H1 (cell line): ENCODE results near the gene SEMA3D. TPM values are rescaled to one million over a fixed set of nuclear protein-coding genes. Genes with fewer than 3 reads are reported as not detected.

ENCODE experiments used
- JUND ChIP-seq: IDR thresholded peaks from 2 replicates; pipeline ENCODE4 v1.6.1; 2011; ENCODE audit warnings: mild to moderate bottlenecking, improper control_type of control experiment, low read length
- KDM5A ChIP-seq: fragments of 200-600 bp; IDR thresholded peaks from 2 replicates; pipeline ENCODE4 v1.7.1; 2012; ENCODE audit warnings: mild to moderate bottlenecking, low read length, inconsistent platforms, mixed read lengths
- MAFK ChIP-seq: IDR thresholded peaks from 2 replicates; pipeline ENCODE4 v1.6.1; 2012; ENCODE audit warnings: low read depth, mild to moderate bottlenecking, improper control_type of control experiment, low read length
- RXRA ChIP-seq: IDR thresholded peaks from 2 replicates; pipeline ENCODE4 v1.6.1; 2011; ENCODE audit warnings: low read depth, mild to moderate bottlenecking, low read length, moderate library complexity; ENCODE audit not compliant: insufficient read depth
- SIRT6 ChIP-seq: IDR thresholded peaks from one replicate; pipeline ENCODE4 v1.7.1; 2012; ENCODE audit warnings: low read length, inconsistent platforms
- polyA plus RNA-seq, 7 experiments: library from polyadenylated mRNA; depleted of rRNA in 3 of 7; stranded (reverse) in 5 of 7; unstranded in 2 of 7; fragments of >200 nt in 5 of 7; fragments of 200-250 nt in 2 of 7; gene quantifications; 1 replicate in 5 of 7; 2 replicates in 1 of 7; 4 replicates in 1 of 7; pipeline versions ENCODE4 v1.2.1 to v1.2.3, GENCODE V29; 2011 to 2013; ENCODE audit warnings: missing spikeins in 2 of 7, mixed read lengths in 2 of 7
- total RNA-seq: library from RNA; stranded (reverse); fragmentation: NEBNext Ultra II Directional; extraction: Animal tissue kit (Norgen Biotek cat#: 25700); gene quantifications from 2 replicates; pipeline ENCODE4 v1.2.1, GENCODE V29; 2021

Gene SEMA3D
- total and polyA plus RNA-seq, 2 of the 8 experiments (the other 6 are each of a cell fraction or from before 2014, with no cell fraction given): 1.6 to 3.5 TPM

GRCh38 chr7:85133006-85133405 lies 53.9 kb downstream of the SEMA3D start (continued):
- TF ChIP-seq SIRT6 (no peak), KDM5A (no peak), MAFK (no peak), RXRA (no peak), JUND (no peak)
